Retinal pigment epithelial cell (primary cell): Measurements from ENCODE around the gene VAMP8.
A peak's percentile ranks its signal among the peaks of the same experiment; 100 is the strongest.

Experiments
- DNase-seq: peaks from one replicate; pipeline ENCODE4 v3.0.0-alpha.2; 2010; ENCODE audit warnings: low read depth
- H3K4me3 ChIP-seq: 2 replicates; pipeline ENCODE4 v1.5.1; 2011; ENCODE audit warnings: mild to moderate bottlenecking, low read length, control low read depth, moderate library complexity
- CTCF ChIP-seq: conservative IDR thresholded peaks from 2 replicates; pipeline ENCODE4 v1.5.1; 2011; ENCODE audit warnings: low read depth, low read length, control low read depth, inconsistent platforms

VAMP8 gene

GRCh38 chr2:85548608-85548900 is 28.8 kb upstream of the VAMP8 start:
- H3K4me3 ChIP-seq: no peak overlapping the region
- no peak for TF ChIP-seq CTCF
- no peak for DNase-seq

- no peak for TF ChIP-seq CTCF
Observed at GRCh38 chr2:85549095-85549494, 28.3 kb upstream of the VAMP8 start.

GRCh38 chr2:85549826-85550225 is 27.6 kb upstream of the VAMP8 start:
- DNase-seq: no peak
- H3K4me3 ChIP-seq: no peak overlapping the region

More at GRCh38 chr2:85549095-85549494, 28.3 kb upstream of the VAMP8 start:
- H3K4me3 ChIP-seq: no peak overlapping the region
- no peak for DNase-seq

GRCh38 chr2:85550486-85550885 is 26.9 kb upstream of the VAMP8 start:
- no peak for DNase-seq

More at GRCh38 chr2:85549826-85550225, 27.6 kb upstream of the VAMP8 start:
- TF ChIP-seq CTCF: no peak

GRCh38 chr2:85551698-85552678 is 25.4 kb upstream of the VAMP8 start:
- no peak overlapping the region for H3K4me3 ChIP-seq
- no peak for DNase-seq
- peak; percentile 93 for TF ChIP-seq CTCF

More at GRCh38 chr2:85550486-85550885, 26.9 kb upstream of the VAMP8 start:
- no peak overlapping the region for H3K4me3 ChIP-seq
- TF ChIP-seq CTCF: no peak

- H3K4me3 ChIP-seq: no peak overlapping the region
- DNase-seq: no peak
- TF ChIP-seq CTCF: no peak
Observed at GRCh38 chr2:85553184-85553583, 24.2 kb upstream of the VAMP8 start.

GRCh38 chr2:85554980-85555612 is 22.3 kb upstream of the VAMP8 start:
- H3K4me3 ChIP-seq: no peak overlapping the region
- DNase-seq: no peak
- TF ChIP-seq CTCF: no peak
